HepG2 (cell line): ENCODE measurements around the gene BUB1. TPM values are rescaled to one million over a fixed set of nuclear protein-coding genes. Genes with fewer than 3 reads are reported as not detected.

ENCODE experiments used
- ATAC-seq: fragments of 200-7000 bp; cut with Tn5 transposase; 3 replicates; pipeline ENCODE4 v1.9.1; 2020; ENCODE audit warnings: mild to moderate bottlenecking, moderate library complexity
- BruUV-seq: library from RNA; stranded (reverse); fragments of 400-500 nt; replicated peaks from 2 replicates; lab custom pipeline; 2021; lab: Mats Ljungman, UMichigan
- CTCF ChIA-PET: fragments of 300-600 bp; formaldehyde crosslinking; extraction: SDS; loops from one replicate; lab custom pipeline; 2021; ENCODE audit warnings: low total read pairs, inconsistent platforms, low intra/inter-chr PET ratio; lab: Yijun Ruan, JAX
- POLR2A ChIA-PET: fragments of 350-600 bp; sonication (Branson Sonifier 250); formaldehyde crosslinking; loops from one replicate; lab custom pipeline; 2020; ENCODE audit warnings: antibody characterized with exemption, inconsistent platforms; lab: Yijun Ruan, JAX
- DNase-seq: peaks from one replicate; pipeline ENCODE4 v3.0.0-alpha.2; 2015; ENCODE audit warnings: low spot score
- FAIRE-seq: peaks from 3 replicates; lab custom pipeline; 2011; peaks lifted over from hg19 to GRCh38; lab: Jason Lieb, UNC
- H2AFZ ChIP-seq: one replicate; pipeline ENCODE4 v1.6.1; 2011; ENCODE audit warnings: low read length, inconsistent platforms
- H3K27ac ChIP-seq: fragments of 300-600 bp; 3 replicates; pipeline ENCODE4 v1.8.0; 2011; ENCODE audit warnings: mixed run types, mild to moderate bottlenecking, mixed read lengths, low read length, inconsistent platforms; ENCODE audit not compliant: insufficient read depth; ENCODE audit errors: extremely low read length
- H3K27me3 ChIP-seq, 2 experiments: fragments of 200-600 bp in 1 of 2; 2 replicates in 1 of 2; 3 replicates in 1 of 2; pipeline versions ENCODE4 v1.6.0 to v1.8.0; 2011; ENCODE audit warnings: low read length in 2 of 2, mild to moderate bottlenecking in 2 of 2, moderate library complexity in 2 of 2, inconsistent platforms in 1 of 2; ENCODE audit not compliant: insufficient read depth in 2 of 2, control insufficient read depth in 1 of 2
- H3K36me3 ChIP-seq, 2 experiments: fragments of 200-600 bp in 1 of 2; replicated peaks in 1 of 2; 2 replicates in 1 of 2; 3 replicates in 1 of 2; pipeline versions ENCODE4 v1.5.1 to v1.8.0; 2011; ENCODE audit warnings: low read length in 2 of 2, inconsistent platforms in 1 of 2; ENCODE audit not compliant: insufficient read depth in 2 of 2, control insufficient read depth in 1 of 2
- H3K4me1 ChIP-seq: 2 replicates; pipeline ENCODE4 v1.5.1; 2012; ENCODE audit warnings: low read length, inconsistent platforms; ENCODE audit not compliant: insufficient read depth
- H3K4me2 ChIP-seq: 2 replicates; pipeline ENCODE4 v1.6.0; 2011; ENCODE audit warnings: low read depth, low read length, inconsistent platforms
- H3K4me3 ChIP-seq, 3 experiments: fragments of 200-600 bp in 1 of 3; sonication (generic), shearing (Covaris generic) in 1 of 3; replicated peaks in 1 of 3; 2 replicates each; pipeline ENCODE4 v1.5.1; 2011 to 2016; ENCODE audit warnings: low read length in 3 of 3, inconsistent platforms in 2 of 3, low read depth in 2 of 3, mild to moderate bottlenecking in 2 of 3, control low read depth in 1 of 3, mixed read lengths in 1 of 3; ENCODE audit not compliant: insufficient read depth in 1 of 3
- H3K79me2 ChIP-seq: one replicate; pipeline ENCODE4 v1.6.1; 2011; ENCODE audit warnings: low read length, inconsistent platforms; ENCODE audit not compliant: insufficient read depth
- H3K9ac ChIP-seq: 2 replicates; pipeline ENCODE4 v1.6.0; 2011; ENCODE audit warnings: mild to moderate bottlenecking, low read depth, low read length, inconsistent platforms; ENCODE audit not compliant: insufficient read depth
- H3K9me3 ChIP-seq: 2 replicates; pipeline ENCODE4 v1.5.1; 2012; ENCODE audit warnings: mild to moderate bottlenecking, low read length
- H4K20me1 ChIP-seq: 2 replicates; pipeline ENCODE4 v1.6.0; 2011; ENCODE audit warnings: inconsistent platforms, mild to moderate bottlenecking, low read length, moderate library complexity; ENCODE audit not compliant: insufficient read depth
- KAT8 ChIP-seq: IDR thresholded peaks from 2 replicates; pipeline ENCODE4 v1.6.1; 2016; ENCODE audit warnings: missing genetic modification reagents, missing compliant biosample characterization
- MYC ChIP-seq: sonication (generic); formaldehyde crosslinking; IDR thresholded peaks from 2 replicates; pipeline ENCODE4 v1.9.0; 2021; ENCODE audit warnings: missing genetic modification reagents, borderline replicate concordance
- PAF1 ChIP-seq: IDR thresholded peaks from 2 replicates; pipeline ENCODE4 v1.6.1; 2016; ENCODE audit warnings: missing genetic modification reagents, missing compliant biosample characterization
- TARDBP ChIP-seq: sonication (generic); formaldehyde crosslinking; IDR thresholded peaks from 2 replicates; pipeline ENCODE4 v1.8.0; 2022; ENCODE audit warnings: mild to moderate bottlenecking, missing genetic modification reagents
- TEAD3 ChIP-seq: optimal IDR thresholded peaks from 2 replicates; pipeline ENCODE3; 2016; ENCODE audit warnings: borderline replicate concordance
- YEATS4 ChIP-seq: sonication (generic); formaldehyde crosslinking; IDR thresholded peaks from 2 replicates; pipeline ENCODE4 v1.4.0; 2020; ENCODE audit warnings: missing genetic modification reagents, borderline replicate concordance
- ZFY ChIP-seq: sonication (generic); formaldehyde crosslinking; IDR thresholded peaks from 2 replicates; pipeline ENCODE4 v1.4.0; 2020; ENCODE audit warnings: missing genetic modification reagents
- ZNF282 ChIP-seq: fragments of 450-650 bp; IDR thresholded peaks from 2 replicates; pipeline ENCODE4 v1.6.1; 2018; ENCODE audit not compliant: partially characterized antibody
- WGBS: methylation state at CpG from one replicate; pipeline ENCODE4 v1.1.6; 2017; ENCODE audit warnings: low lambda C conversion rate; 5-methylcytosine and 5-hydroxymethylcytosine counted together
- in situ Hi-C: cut with HindIII; loops from 2 replicates; pipeline ENCODE4 v1.10.0; 2017; ENCODE audit warnings: low pct_unique_long_range_greater_than_20kb; ENCODE audit not compliant: extremely low pct_ligation_motif_present
- intact Hi-C: fragments of 100-400 bp; cut with micrococcal nuclease; formaldehyde crosslinking; loops from one replicate; pipeline ENCODE4 v1.10.0; 2022; ENCODE audit not compliant: unreplicated experiment
- polyA plus RNA-seq, 8 experiments: library from polyadenylated mRNA; depleted of rRNA in 3 of 8; stranded (reverse) in 7 of 8; unstranded in 1 of 8; fragments of >200 nt; fragmentation: Illumina TruSeq in 4 of 8; extraction: Trizol in 4 of 8; gene quantifications; 2 replicates each; pipeline versions ENCODE4 v1.2.1 to v1.2.3, GENCODE V29; 2011 to 2016; ENCODE audit warnings: low read depth in 4 of 8, missing spikeins in 1 of 8, mixed read lengths in 1 of 8; ENCODE audit not compliant: insufficient read depth in 1 of 8
- total RNA-seq, 5 experiments: library from RNA; depleted of rRNA; stranded (reverse); fragments of >200 nt; fragmentation: Illumina TruSeq; extraction: Trizol; gene quantifications; 2 replicates each; pipeline ENCODE4 v1.2.3, GENCODE V29; 2016; ENCODE audit warnings: low read depth in 1 of 5
- TF ChIP-seq, protein P1 (sequence below): sonication (generic); formaldehyde crosslinking; IDR thresholded peaks from one replicate; pipeline ENCODE4 v1.5.1; 2020; ENCODE audit warnings: mild to moderate bottlenecking, missing genetic modification reagents; ENCODE audit errors: not compliant biosample characterization
- TF ChIP-seq, protein P2 (sequence below): sonication (generic); formaldehyde crosslinking; IDR thresholded peaks from 2 replicates; pipeline ENCODE4 v1.5.0; 2020; ENCODE audit warnings: mild to moderate bottlenecking, missing genetic modification reagents

The BUB1 gene
- total and polyA plus RNA-seq, 2 of the 13 experiments (the other 11 are each of a cell fraction or from before 2014, with no cell fraction given): 27.8 to 52.6 TPM

DNA sequence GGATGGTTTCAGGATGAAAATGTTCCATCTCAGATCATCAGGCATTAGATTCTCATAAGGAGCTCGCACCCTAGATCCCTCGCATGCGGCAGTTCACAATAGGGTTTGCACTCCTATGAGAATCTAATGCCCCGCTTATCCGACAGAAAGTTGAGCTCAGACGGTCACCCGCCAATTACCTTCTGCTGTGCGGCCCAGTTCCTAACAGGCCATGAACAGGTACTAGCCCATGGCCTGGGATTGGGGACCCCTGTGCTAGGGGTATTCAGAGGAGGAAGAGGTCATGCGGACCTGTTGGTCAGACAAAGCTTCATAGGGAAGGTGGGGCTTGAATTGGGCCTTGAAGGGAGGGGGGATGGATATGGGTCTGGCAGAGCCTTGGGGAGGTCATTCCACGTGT is 4.4 kb upstream of the BUB1 start:
- CTCF ChIA-PET: no interaction called here
- Histone ChIP-seq H2AFZ (no peak overlapping the region), H3K9me3 (peaks cover 4% of the 10 kb centered on the region; the same call in 1 of the 2 replicates), H3K4me3 (no peak overlapping the region), H4K20me1 (no peaks in the 10 kb centered on the region), H3K4me1 (peaks cover 12% of the 10 kb centered on the region), H3K27me3 (peaks cover 0 to 31% of the 10 kb centered on the region in 2 experiments; a peak in 3 of 5 replicates), H3K27ac (no peak overlapping the region), H3K9ac (no peak overlapping the region), H3K4me2 (no peak overlapping the region), H3K79me2 (peaks cover 4% of the 10 kb centered on the region), H3K36me3 (no peaks in the 10 kb centered on the region)
- POLR2A ChIA-PET: no interaction called here
- DNase-seq (no peak), ATAC-seq (no peak), FAIRE-seq (no peak)
- TF ChIP-seq, protein P1, sequence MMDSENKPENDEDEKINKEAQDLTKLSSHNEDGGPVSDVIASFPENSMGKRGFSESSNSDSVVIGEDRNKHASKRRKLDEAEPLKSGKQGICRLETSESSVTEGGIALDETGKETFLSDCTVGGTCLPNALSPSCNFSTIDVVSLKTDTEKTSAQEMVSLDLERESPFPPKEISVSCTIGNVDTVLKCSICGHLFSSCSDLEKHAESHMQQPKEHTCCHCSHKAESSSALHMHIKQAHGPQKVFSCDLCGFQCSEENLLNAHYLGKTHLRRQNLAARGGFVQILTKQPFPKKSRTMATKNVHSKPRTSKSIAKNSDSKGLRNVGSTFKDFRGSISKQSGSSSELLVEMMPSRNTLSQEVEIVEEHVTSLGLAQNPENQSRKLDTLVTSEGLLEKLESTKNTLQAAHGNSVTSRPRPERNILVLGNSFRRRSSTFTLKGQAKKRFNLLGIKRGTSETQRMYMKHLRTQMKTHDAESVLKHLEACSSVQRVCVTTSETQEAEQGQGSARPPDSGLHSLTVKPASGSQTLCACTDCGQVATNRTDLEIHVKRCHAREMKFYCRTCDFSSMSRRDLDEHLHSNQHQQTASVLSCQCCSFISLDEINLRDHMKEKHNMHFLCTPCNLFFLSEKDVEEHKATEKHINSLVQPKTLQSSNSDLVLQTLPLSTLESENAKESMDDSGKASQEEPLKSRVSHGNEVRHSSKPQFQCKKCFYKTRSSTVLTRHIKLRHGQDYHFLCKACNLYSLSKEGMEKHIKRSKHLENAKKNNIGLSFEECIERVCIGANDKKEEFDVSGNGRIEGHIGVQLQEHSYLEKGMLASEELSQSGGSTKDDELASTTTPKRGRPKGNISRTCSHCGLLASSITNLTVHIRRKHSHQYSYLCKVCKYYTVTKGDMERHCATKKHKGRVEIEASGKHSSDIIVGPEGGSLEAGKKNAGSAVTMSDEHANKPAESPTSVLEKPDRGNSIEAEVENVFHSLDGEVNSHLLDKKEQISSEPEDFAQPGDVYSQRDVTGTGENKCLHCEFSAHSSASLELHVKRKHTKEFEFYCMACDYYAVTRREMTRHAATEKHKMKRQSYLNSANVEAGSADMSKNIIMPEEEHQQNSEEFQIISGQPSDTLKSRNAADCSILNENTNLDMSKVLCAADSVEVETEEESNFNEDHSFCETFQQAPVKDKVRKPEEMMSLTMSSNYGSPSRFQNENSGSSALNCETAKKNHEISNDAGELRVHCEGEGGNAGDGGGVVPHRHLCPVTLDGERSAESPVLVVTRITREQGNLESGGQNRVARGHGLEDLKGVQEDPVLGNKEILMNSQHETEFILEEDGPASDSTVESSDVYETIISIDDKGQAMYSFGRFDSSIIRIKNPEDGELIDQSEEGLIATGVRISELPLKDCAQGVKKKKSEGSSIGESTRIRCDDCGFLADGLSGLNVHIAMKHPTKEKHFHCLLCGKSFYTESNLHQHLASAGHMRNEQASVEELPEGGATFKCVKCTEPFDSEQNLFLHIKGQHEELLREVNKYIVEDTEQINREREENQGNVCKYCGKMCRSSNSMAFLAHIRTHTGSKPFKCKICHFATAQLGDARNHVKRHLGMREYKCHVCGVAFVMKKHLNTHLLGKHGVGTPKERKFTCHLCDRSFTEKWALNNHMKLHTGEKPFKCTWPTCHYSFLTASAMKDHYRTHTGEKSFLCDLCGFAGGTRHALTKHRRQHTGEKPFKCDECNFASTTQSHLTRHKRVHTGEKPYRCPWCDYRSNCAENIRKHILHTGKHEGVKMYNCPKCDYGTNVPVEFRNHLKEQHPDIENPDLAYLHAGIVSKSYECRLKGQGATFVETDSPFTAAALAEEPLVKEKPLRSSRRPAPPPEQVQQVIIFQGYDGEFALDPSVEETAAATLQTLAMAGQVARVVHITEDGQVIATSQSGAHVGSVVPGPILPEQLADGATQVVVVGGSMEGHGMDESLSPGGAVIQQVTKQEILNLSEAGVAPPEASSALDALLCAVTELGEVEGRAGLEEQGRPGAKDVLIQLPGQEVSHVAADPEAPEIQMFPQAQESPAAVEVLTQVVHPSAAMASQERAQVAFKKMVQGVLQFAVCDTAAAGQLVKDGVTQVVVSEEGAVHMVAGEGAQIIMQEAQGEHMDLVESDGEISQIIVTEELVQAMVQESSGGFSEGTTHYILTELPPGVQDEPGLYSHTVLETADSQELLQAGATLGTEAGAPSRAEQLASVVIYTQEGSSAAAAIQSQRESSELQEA (CRISPR knock-in tag): no peak
- TF ChIP-seq, protein P2, sequence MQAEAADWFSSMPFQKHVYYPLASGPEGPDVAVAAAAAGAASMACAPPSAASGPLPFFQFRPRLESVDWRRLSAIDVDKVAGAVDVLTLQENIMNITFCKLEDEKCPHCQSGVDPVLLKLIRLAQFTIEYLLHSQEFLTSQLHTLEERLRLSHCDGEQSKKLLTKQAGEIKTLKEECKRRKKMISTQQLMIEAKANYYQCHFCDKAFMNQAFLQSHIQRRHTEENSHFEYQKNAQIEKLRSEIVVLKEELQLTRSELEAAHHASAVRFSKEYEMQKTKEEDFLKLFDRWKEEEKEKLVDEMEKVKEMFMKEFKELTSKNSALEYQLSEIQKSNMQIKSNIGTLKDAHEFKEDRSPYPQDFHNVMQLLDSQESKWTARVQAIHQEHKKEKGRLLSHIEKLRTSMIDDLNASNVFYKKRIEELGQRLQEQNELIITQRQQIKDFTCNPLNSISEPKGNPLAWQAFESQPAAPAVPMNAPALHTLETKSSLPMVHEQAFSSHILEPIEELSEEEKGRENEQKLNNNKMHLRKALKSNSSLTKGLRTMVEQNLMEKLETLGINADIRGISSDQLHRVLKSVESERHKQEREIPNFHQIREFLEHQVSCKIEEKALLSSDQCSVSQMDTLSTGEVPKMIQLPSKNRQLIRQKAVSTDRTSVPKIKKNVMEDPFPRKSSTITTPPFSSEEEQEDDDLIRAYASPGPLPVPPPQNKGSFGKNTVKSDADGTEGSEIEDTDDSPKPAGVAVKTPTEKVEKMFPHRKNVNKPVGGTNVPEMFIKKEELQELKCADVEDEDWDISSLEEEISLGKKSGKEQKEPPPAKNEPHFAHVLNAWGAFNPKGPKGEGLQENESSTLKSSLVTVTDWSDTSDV (CRISPR knock-in tag): no peak
- TF ChIP-seq KAT8 (CRISPR knock-in tag) (no peak), TEAD3 (no peak), ZFY (CRISPR knock-in tag) (no peak), TARDBP (CRISPR knock-in tag) (no peak), PAF1 (CRISPR knock-in tag) (no peak), MYC (CRISPR knock-in tag) (no peak), YEATS4 (no peak), ZNF282 (no peak)
- no TSS peak for BruUV-seq
- intact Hi-C loops: no loop called here
- WGBS: 61% methylated on average over 10 of the region's 10 CpGs
- in situ Hi-C loops: no loop called here
